Fibroblast of lung (primary cell): ENCODE measurements around the gene PTPRH. TPM values are rescaled to one million over a fixed set of nuclear protein-coding genes. Genes with fewer than 3 reads are reported as not detected.

Experiments
- DNase-seq, 2 donors: peaks; one replicate each; pipeline versions ENCODE4 v3.0.0 to v3.0.0-alpha.2; 2010; ENCODE audit warnings: low read depth in 2 of 2
- H2AFZ ChIP-seq: 2 replicates; pipeline ENCODE4 v1.5.1; 2012; ENCODE audit warnings: low read length, control low read depth, inconsistent platforms
- H3K27ac ChIP-seq: 2 replicates; pipeline ENCODE4 v1.5.1; 2011; ENCODE audit warnings: low read length, control low read depth; ENCODE audit not compliant: insufficient read depth
- H3K27me3 ChIP-seq: 2 replicates; pipeline ENCODE4 v1.5.1; 2011; ENCODE audit warnings: mild to moderate bottlenecking, low read length; ENCODE audit not compliant: control insufficient read depth, insufficient read depth
- H3K36me3 ChIP-seq: 2 replicates; pipeline ENCODE4 v1.5.1; 2011; ENCODE audit warnings: low read length; ENCODE audit not compliant: control insufficient read depth, insufficient read depth
- H3K4me1 ChIP-seq: 2 replicates; pipeline ENCODE4 v1.5.1; 2011; ENCODE audit warnings: low read length; ENCODE audit not compliant: control insufficient read depth, insufficient read depth; ENCODE audit errors: extremely low read depth
- H3K4me2 ChIP-seq: 2 replicates; pipeline ENCODE4 v1.5.1; 2011; ENCODE audit warnings: low read length, control low read depth; ENCODE audit not compliant: insufficient read depth; ENCODE audit errors: extremely low read depth
- H3K4me3 ChIP-seq, 4 experiments: fragments of 200-600 bp in 1 of 4; sonication (generic) in 1 of 4; replicated peaks in 1 of 4; 2 replicates each; pipeline ENCODE4 v1.5.1; 2011 to 2016; ENCODE audit warnings: low read length in 4 of 4, low read depth in 3 of 4, mild to moderate bottlenecking in 3 of 4, control low read depth in 2 of 4, inconsistent platforms in 1 of 4, mixed read lengths in 1 of 4; ENCODE audit not compliant: insufficient read depth in 1 of 4; ENCODE audit errors: control extremely low read depth in 1 of 4
- H3K79me2 ChIP-seq: 2 replicates; pipeline ENCODE4 v1.5.1; 2012; ENCODE audit warnings: mild to moderate bottlenecking, low read length, inconsistent platforms; ENCODE audit not compliant: control insufficient read depth, insufficient read depth
- H3K9ac ChIP-seq: 2 replicates; pipeline ENCODE4 v1.5.1; 2011; ENCODE audit warnings: mild to moderate bottlenecking, low read length, control low read depth; ENCODE audit not compliant: insufficient read depth
- H3K9me3 ChIP-seq: 2 replicates; pipeline ENCODE4 v1.5.1; 2012; ENCODE audit warnings: low read depth, low read length; ENCODE audit not compliant: control insufficient read depth, insufficient read depth
- H4K20me1 ChIP-seq: 2 replicates; pipeline ENCODE4 v1.5.1; 2011; ENCODE audit warnings: low read length; ENCODE audit not compliant: control insufficient read depth, insufficient read depth; ENCODE audit errors: extremely low read depth
- CTCF ChIP-seq, 2 donors: IDR thresholded peaks in 1 of 2; conservative IDR thresholded peaks in 1 of 2; 1 replicate in 1 of 2; 2 replicates in 1 of 2; pipeline ENCODE4 v1.5.1; 2011 to 2012; ENCODE audit warnings: low read length in 2 of 2, control low read depth in 1 of 2, inconsistent platforms in 1 of 2, low read depth in 1 of 2, mild to moderate bottlenecking in 1 of 2
- EZH2 ChIP-seq: IDR thresholded peaks from 2 replicates; pipeline ENCODE4 v1.5.1; 2012; ENCODE audit warnings: low read length, control low read depth, mild to moderate bottlenecking; ENCODE audit errors: missing control alignments
- polyA plus RNA-seq, 2 donors: library from polyadenylated mRNA; depleted of rRNA in 1 of 2; stranded (reverse) in 1 of 2; unstranded in 1 of 2; fragments of >200 nt; gene quantifications; 2 replicates each; pipeline ENCODE4 v1.2.1, GENCODE V29; 2011 to 2012; ENCODE audit warnings: missing spikeins in 1 of 2
- total RNA-seq: library from RNA; depleted of rRNA; stranded (reverse); fragments of >200 nt; gene quantifications from 2 replicates; pipeline ENCODE4 v1.2.1, GENCODE V29; 2014

PTPRH gene
- total and polyA plus RNA-seq, 2 donors (not counting 1 experiment from before 2014, with no cell fraction given): 4.4 to 19.5 TPM

GRCh38 chr19:55134736-55135135 lies 74.6 kb downstream of the PTPRH start:
- DNase-seq: no peak
- no peaks in the 10 kb centered on the region for H3K79me2 ChIP-seq

GRCh38 chr19:55133639-55134444 lies 75.5 kb downstream of the PTPRH start:
- Histone ChIP-seq H3K27me3 (peaks cover 6% of the 10 kb centered on the region), H3K4me3 (no peak overlapping the region), H2AFZ (peak overlapping the region; percentile 23), H3K79me2 (no peaks in the 10 kb centered on the region), H3K4me2 (peak overlapping the region; percentile 35), H4K20me1 (no peaks in the 10 kb centered on the region), H3K9me3 (no peaks in the 10 kb centered on the region), H3K27ac (no peak overlapping the region), H3K4me1 (no peaks in the 10 kb centered on the region), H3K36me3 (no peaks in the 10 kb centered on the region), H3K9ac (no peak overlapping the region)
- DNase-seq: no peak
- TF ChIP-seq CTCF (conservative IDR thresholded peaks at IDR 0.05 in 1 of 2, IDR thresholded peaks at IDR 0.05 in 1 of 2; ENCODE audit: low read depth in 1 of 2, low read length in 2 of 2): no peak
- peak; percentile 21 for TF ChIP-seq EZH2

More at GRCh38 chr19:55134736-55135135, 74.6 kb downstream of the PTPRH start:
- Histone ChIP-seq H4K20me1 (no peaks in the 10 kb centered on the region), H3K9me3 (no peaks in the 10 kb centered on the region), H3K27ac (no peak overlapping the region), H3K4me2 (no peak overlapping the region), H3K27me3 (peaks cover 6% of the 10 kb centered on the region), H3K9ac (no peak overlapping the region), H3K4me1 (no peaks in the 10 kb centered on the region), H3K36me3 (no peaks in the 10 kb centered on the region), H2AFZ (no peak overlapping the region), H3K4me3 (no peak overlapping the region)
- no peak for TF ChIP-seq CTCF (conservative IDR thresholded peaks at IDR 0.05 in 1 of 2, IDR thresholded peaks at IDR 0.05 in 1 of 2; ENCODE audit: low read depth in 1 of 2, low read length in 2 of 2)
- TF ChIP-seq EZH2: no peak

DNA sequence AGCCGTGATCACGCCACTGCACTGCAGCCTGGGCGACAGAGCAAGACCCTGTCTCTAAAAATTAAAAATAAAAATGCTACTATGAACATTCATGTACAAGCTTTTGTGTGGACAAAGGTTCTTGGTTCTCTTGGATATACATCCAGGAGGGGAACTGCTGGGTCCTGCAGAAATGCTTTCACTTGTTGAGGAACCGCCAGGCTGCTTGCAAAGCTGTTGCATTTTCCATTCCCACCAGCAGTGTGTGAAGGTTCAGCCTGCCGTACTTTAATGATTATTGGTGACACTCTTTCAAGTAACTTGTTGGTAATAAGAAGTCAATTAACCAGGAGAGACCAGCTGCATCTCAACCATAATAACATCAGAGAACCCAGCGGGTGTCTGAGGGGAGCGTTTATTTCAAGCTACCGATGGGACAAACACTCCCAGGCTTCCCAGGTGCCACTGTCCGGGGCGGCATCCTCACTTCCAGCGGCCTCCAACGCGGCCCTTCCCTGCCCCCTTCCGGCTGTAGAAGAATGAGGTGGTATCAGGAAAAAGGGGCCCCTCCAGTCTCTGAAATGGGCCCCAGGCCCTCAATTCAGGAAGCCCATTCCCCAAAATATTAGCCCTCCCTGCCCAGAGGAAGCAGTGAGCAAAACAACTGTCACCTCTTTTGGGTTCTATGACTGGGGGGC lies 76.7 kb downstream of the PTPRH start:
- Histone ChIP-seq H3K9me3 (no peaks in the 10 kb centered on the region), H3K36me3 (no peaks in the 10 kb centered on the region), H4K20me1 (no peaks in the 10 kb centered on the region), H3K9ac (no peak overlapping the region), H3K4me3 (no peak overlapping the region), H3K4me1 (no peaks in the 10 kb centered on the region), H3K79me2 (no peaks in the 10 kb centered on the region), H2AFZ (no peak overlapping the region), H3K27me3 (peaks cover 6% of the 10 kb centered on the region), H3K4me2 (no peak overlapping the region), H3K27ac (no peak overlapping the region)
- TF ChIP-seq EZH2 (no peak), CTCF (conservative IDR thresholded peaks at IDR 0.05 in 1 of 2, IDR thresholded peaks at IDR 0.05 in 1 of 2; ENCODE audit: low read depth in 1 of 2, low read length in 2 of 2) (peak in 1 of 2 donors; percentile 3)
- DNase-seq: no peak
